Subcutaneous adipose tissue (tissue), 4 donors: Measurements from ENCODE around the gene LRRC74A. TPM values are rescaled to one million over a fixed set of nuclear protein-coding genes. Genes with fewer than 3 reads are reported as not detected.

Experiments used
- CTCF ChIP-seq: fragments of 450-650 bp; IDR thresholded peaks from one replicate; pipeline ENCODE4 v1.5.1; 2016; ENCODE audit warnings: low read depth, mild to moderate bottlenecking, control low read depth, antibody characterized with exemption, moderate library complexity
- total RNA-seq, 4 donors: library from RNA; depleted of rRNA; stranded (reverse); fragments of >200 nt; gene quantifications; one replicate each; pipeline ENCODE4 v1.1.0, GENCODE V29; 2016

LRRC74A gene
- total RNA-seq, 4 donors from 2014 or later = not detected

GRCh38 chr14:76827696-76828296 is 1.6 kb downstream of the LRRC74A start:
- TF ChIP-seq CTCF = no peak

- no peak for TF ChIP-seq CTCF
Observed at GRCh38 chr14:76828339-76829012, 2.3 kb downstream of the LRRC74A start.

- TF ChIP-seq CTCF = no peak
Observed at GRCh38 chr14:76829013-76829365, 2.8 kb downstream of the LRRC74A start.

GRCh38 chr14:76829650-76830421 is 3.6 kb downstream of the LRRC74A start:
- no peak for TF ChIP-seq CTCF

- no peak for TF ChIP-seq CTCF
Observed at GRCh38 chr14:76830556-76830955, 4.3 kb downstream of the LRRC74A start.

GRCh38 chr14:76832503-76832988 is 6.3 kb downstream of the LRRC74A start:
- no peak for TF ChIP-seq CTCF

GRCh38 chr14:76833011-76833410 is 6.8 kb downstream of the LRRC74A start:
- TF ChIP-seq CTCF = no peak
